Neural cell (in vitro differentiated cells): Measurements from ENCODE around the gene ALMS1. TPM values are rescaled to one million over a fixed set of nuclear protein-coding genes. Genes with fewer than 3 reads are reported as not detected.
"Not testable (repeated sequence)": the region's sequence is repeated elsewhere in the genome, so short reads cannot be mapped to it uniquely, and the experiment has no call there.

Experiments
- H2AFZ ChIP-seq: fragments of 200-600, 300-800 bp; sonication (generic), shearing (Covaris generic); 2 replicates; pipeline ENCODE4 v1.6.0; 2014; ENCODE audit warnings: low read depth, mild to moderate bottlenecking, antibody characterized with exemption, low read length, moderate library complexity
- H3F3A ChIP-seq: fragments of 200-600 bp; shearing (Covaris generic); 2 replicates; pipeline ENCODE4 v1.6.1; 2016; ENCODE audit warnings: mild to moderate bottlenecking, moderate library complexity, mixed read lengths, antibody characterized with exemption, low read length; ENCODE audit not compliant: insufficient read depth, poor library complexity, severe bottlenecking
- H3K27ac ChIP-seq: fragments of 200-600, 300-800 bp; sonication (generic), shearing (Covaris generic); 2 replicates; pipeline ENCODE4 v1.5.1; 2014; ENCODE audit warnings: mild to moderate bottlenecking, low read length, moderate library complexity
- H3K27me3 ChIP-seq: fragments of 300-800, 200-600 bp; sonication (generic), shearing (Covaris generic); 2 replicates; pipeline ENCODE4 v1.6.0; 2014; ENCODE audit warnings: mild to moderate bottlenecking, low read depth, low read length, moderate library complexity; ENCODE audit not compliant: insufficient read depth
- H3K36me3 ChIP-seq: fragments of 300-800, 200-600 bp; sonication (generic), shearing (Covaris generic); 2 replicates; pipeline ENCODE4 v1.5.1; 2014; ENCODE audit warnings: mild to moderate bottlenecking, antibody characterized with exemption, low read length, moderate library complexity; ENCODE audit not compliant: insufficient read depth
- H3K4me2 ChIP-seq: fragments of 300-800, 200-600 bp; sonication (generic), shearing (Covaris generic); 2 replicates; pipeline ENCODE4 v1.6.0; 2014; ENCODE audit warnings: mild to moderate bottlenecking, low read length
- H3K4me3 ChIP-seq: fragments of 300-800, 200-600 bp; sonication (generic), shearing (Covaris generic); 2 replicates; pipeline ENCODE4 v1.5.1; 2014; ENCODE audit warnings: mild to moderate bottlenecking, low read length, moderate library complexity
- H3K79me2 ChIP-seq: fragments of 200-600 bp; shearing (Covaris generic); replicated peaks from 2 replicates; pipeline ENCODE4 v1.6.0; 2014; ENCODE audit warnings: mild to moderate bottlenecking, low read length, moderate library complexity; ENCODE audit not compliant: insufficient read depth
- H3K9ac ChIP-seq: fragments of 300-800, 200-600 bp; sonication (generic), shearing (Covaris generic); 2 replicates; pipeline ENCODE4 v1.6.1; 2016; ENCODE audit warnings: mild to moderate bottlenecking, low read length, mixed read lengths
- H3K9me2 ChIP-seq: fragments of 200-600 bp; shearing (Covaris generic); 2 replicates; pipeline ENCODE4 v1.6.1; 2016; ENCODE audit warnings: mild to moderate bottlenecking, low read length, mixed read lengths; ENCODE audit not compliant: insufficient read depth
- H3K9me3 ChIP-seq: fragments of 200-600, 300-800 bp; sonication (generic), shearing (Covaris generic); 2 replicates; pipeline ENCODE4 v1.6.1; 2016; ENCODE audit warnings: mild to moderate bottlenecking, mixed run types, low read length, moderate library complexity, mixed read lengths
- H4K20me1 ChIP-seq: fragments of 200-600 bp; shearing (Covaris generic); 2 replicates; pipeline ENCODE4 v1.6.1; 2016; ENCODE audit warnings: mild to moderate bottlenecking, mixed run types; ENCODE audit not compliant: insufficient read depth
- CTCF ChIP-seq: fragments of 450-650 bp; IDR thresholded peaks from 2 replicates; pipeline ENCODE4 v1.5.1; 2014; ENCODE audit warnings: antibody characterized with exemption, mild to moderate bottlenecking, moderate library complexity; ENCODE audit not compliant: poor library complexity, severe bottlenecking
- EP300 ChIP-seq: fragments of 450-650 bp; conservative IDR thresholded peaks from 2 replicates; pipeline ENCODE4 v1.6.1; 2014; ENCODE audit warnings: antibody characterized with exemption, mild to moderate bottlenecking, moderate library complexity; ENCODE audit not compliant: poor library complexity, severe bottlenecking
- EZH2 ChIP-seq: fragments of 200-600, 300-800 bp; shearing (Covaris generic), sonication (generic); IDR thresholded peaks from 2 replicates; pipeline ENCODE4 v1.6.1; 2014; ENCODE audit warnings: antibody characterized with exemption, low read length, borderline replicate concordance, mild to moderate bottlenecking; ENCODE audit not compliant: insufficient read depth, poor library complexity, severe bottlenecking
- MXI1 ChIP-seq: fragments of 450-650 bp; conservative IDR thresholded peaks from 2 replicates; pipeline ENCODE4 v1.6.1; 2014; ENCODE audit warnings: antibody characterized with exemption, mild to moderate bottlenecking; ENCODE audit not compliant: poor library complexity, severe bottlenecking
- POLR2AphosphoS5 ChIP-seq: IDR thresholded peaks from 2 replicates; pipeline ENCODE4 v1.6.1; 2012
- RAD21 ChIP-seq: fragments of 450-650 bp; conservative IDR thresholded peaks from 2 replicates; pipeline ENCODE4 v1.6.1; 2014; ENCODE audit warnings: antibody characterized with exemption, mild to moderate bottlenecking, moderate library complexity
- REST ChIP-seq: IDR thresholded peaks from 2 replicates; pipeline ENCODE4 v1.6.1; 2012; ENCODE audit warnings: borderline replicate concordance
- SMC3 ChIP-seq: fragments of 450-650 bp; conservative IDR thresholded peaks from 2 replicates; pipeline ENCODE4 v1.6.1; 2014; ENCODE audit warnings: antibody characterized with exemption, mild to moderate bottlenecking, moderate library complexity; ENCODE audit not compliant: poor library complexity
- TAF1 ChIP-seq: IDR thresholded peaks from 2 replicates; pipeline ENCODE4 v1.6.1; 2012; ENCODE audit warnings: low read depth
- polyA plus RNA-seq: library from polyadenylated mRNA; depleted of rRNA; stranded (reverse); fragments of >200 nt; gene quantifications from 2 replicates; pipeline ENCODE4 v1.2.3, GENCODE V29; 2014

ALMS1 gene
- polyA plus RNA-seq, 1 donor from 2014 or later, result 12.2 TPM

- not testable (repeated sequence) for H3K79me2 ChIP-seq, H3K4me2 ChIP-seq, H3K9ac ChIP-seq, H3K27me3 ChIP-seq, H3K9me3 ChIP-seq, H3K9me2 ChIP-seq, H3K4me3 ChIP-seq, H4K20me1 ChIP-seq, H3F3A ChIP-seq, H3K36me3 ChIP-seq, H2AFZ ChIP-seq, H3K27ac ChIP-seq
Observed at GRCh38 chr2:73626237-73626636, 240.6 kb downstream of the ALMS1 start.

GRCh38 chr2:73628493-73628892 is 242.9 kb downstream of the ALMS1 start:
- not testable (repeated sequence) for H4K20me1 ChIP-seq, H3K27ac ChIP-seq, H3F3A ChIP-seq, H3K27me3 ChIP-seq, H3K9me3 ChIP-seq, H3K9me2 ChIP-seq, H2AFZ ChIP-seq, H3K36me3 ChIP-seq, H3K4me3 ChIP-seq, H3K79me2 ChIP-seq, H3K4me2 ChIP-seq, H3K9ac ChIP-seq

GRCh38 chr2:73630662-73631266 is 245.1 kb downstream of the ALMS1 start:
- H3K9me3 ChIP-seq, H3F3A ChIP-seq, H3K79me2 ChIP-seq: not testable (repeated sequence)

GRCh38 chr2:73636977-73637376 is 251.3 kb downstream of the ALMS1 start:
- not testable (repeated sequence) for H3F3A ChIP-seq, H4K20me1 ChIP-seq

More at GRCh38 chr2:73630662-73631266, 245.1 kb downstream of the ALMS1 start:
- not testable (repeated sequence) for H3K27me3 ChIP-seq, H3K27ac ChIP-seq, H2AFZ ChIP-seq, H3K4me2 ChIP-seq, H4K20me1 ChIP-seq, H3K4me3 ChIP-seq, H3K36me3 ChIP-seq, H3K9ac ChIP-seq, H3K9me2 ChIP-seq

GRCh38 chr2:73638429-73638828 is 252.8 kb downstream of the ALMS1 start:
- H3K4me3 ChIP-seq, result no peak overlapping the region
- no peaks in the 10 kb centered on the region for H3K27me3 ChIP-seq
- no peaks in the 10 kb centered on the region for H3K79me2 ChIP-seq
- H3K9me3 ChIP-seq, result no peaks in the 10 kb centered on the region
- H3K9me2 ChIP-seq, result no peaks in the 10 kb centered on the region
- H3F3A ChIP-seq, result no peaks in the 10 kb centered on the region
- no peak overlapping the region for H3K9ac ChIP-seq
- H4K20me1 ChIP-seq, result no peaks in the 10 kb centered on the region
- no peak overlapping the region for H3K27ac ChIP-seq
- TF ChIP-seq MXI1 (no peak), CTCF (no peak), REST (no peak), SMC3 (no peak), POLR2AphosphoS5 (no peak), EZH2 (no peak), TAF1 (no peak), EP300 (no peak), RAD21 (no peak)
- H2AFZ ChIP-seq, result no peak overlapping the region
- no peak overlapping the region for H3K4me2 ChIP-seq
- H3K36me3 ChIP-seq, result no peaks in the 10 kb centered on the region

More at GRCh38 chr2:73636977-73637376, 251.3 kb downstream of the ALMS1 start:
- H3K9me2 ChIP-seq, H3K27ac ChIP-seq, H3K4me3 ChIP-seq, H3K27me3 ChIP-seq, H3K9ac ChIP-seq, H3K36me3 ChIP-seq, H3K4me2 ChIP-seq, H3K79me2 ChIP-seq, H3K9me3 ChIP-seq, H2AFZ ChIP-seq: not testable (repeated sequence)
